GM19468 (cell line): ENCODE data around the gene RASGEF1C.

Experiments used
- ATAC-seq: cut with Tn5 transposase; IDR thresholded peaks from one replicate; pipeline ENCODE4 v1.9.1; 2021; ENCODE audit warnings: mild to moderate bottlenecking, moderate library complexity, moderate number of reproducible peaks; ENCODE audit not compliant: unreplicated experiment; ENCODE audit errors: extremely low read depth

The RASGEF1C gene

DNA sequence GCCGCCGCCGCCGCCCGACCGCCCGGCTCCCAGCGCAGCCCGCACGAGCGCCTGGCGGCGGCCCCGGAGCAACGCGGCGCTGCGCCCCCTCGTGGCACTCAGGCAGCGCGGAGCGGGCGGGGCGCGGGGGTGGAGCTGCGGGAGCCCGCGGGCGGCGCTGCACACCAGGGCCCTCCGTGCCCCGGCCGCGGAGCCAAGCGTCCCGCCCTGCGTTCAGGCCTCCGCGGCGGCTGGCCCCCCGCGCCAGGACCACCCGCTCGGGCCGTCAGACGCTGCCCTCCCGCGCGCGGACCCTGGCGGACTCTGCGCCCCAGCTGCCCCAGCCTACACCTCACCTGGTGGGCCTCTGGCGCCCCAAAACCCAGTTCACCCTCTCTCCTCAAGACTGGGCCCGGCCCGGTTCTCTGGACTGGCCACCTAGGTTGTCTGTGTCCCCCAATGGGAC lies at the start of gene RASGEF1C:
Gene RASGEF1C, minus strand, starts transcription at position 75 of the 445 bp plus-strand sequence. CDS start 71,159 bp downstream, outside the sequence.
- peak; percentile 63 for ATAC-seq

DNA sequence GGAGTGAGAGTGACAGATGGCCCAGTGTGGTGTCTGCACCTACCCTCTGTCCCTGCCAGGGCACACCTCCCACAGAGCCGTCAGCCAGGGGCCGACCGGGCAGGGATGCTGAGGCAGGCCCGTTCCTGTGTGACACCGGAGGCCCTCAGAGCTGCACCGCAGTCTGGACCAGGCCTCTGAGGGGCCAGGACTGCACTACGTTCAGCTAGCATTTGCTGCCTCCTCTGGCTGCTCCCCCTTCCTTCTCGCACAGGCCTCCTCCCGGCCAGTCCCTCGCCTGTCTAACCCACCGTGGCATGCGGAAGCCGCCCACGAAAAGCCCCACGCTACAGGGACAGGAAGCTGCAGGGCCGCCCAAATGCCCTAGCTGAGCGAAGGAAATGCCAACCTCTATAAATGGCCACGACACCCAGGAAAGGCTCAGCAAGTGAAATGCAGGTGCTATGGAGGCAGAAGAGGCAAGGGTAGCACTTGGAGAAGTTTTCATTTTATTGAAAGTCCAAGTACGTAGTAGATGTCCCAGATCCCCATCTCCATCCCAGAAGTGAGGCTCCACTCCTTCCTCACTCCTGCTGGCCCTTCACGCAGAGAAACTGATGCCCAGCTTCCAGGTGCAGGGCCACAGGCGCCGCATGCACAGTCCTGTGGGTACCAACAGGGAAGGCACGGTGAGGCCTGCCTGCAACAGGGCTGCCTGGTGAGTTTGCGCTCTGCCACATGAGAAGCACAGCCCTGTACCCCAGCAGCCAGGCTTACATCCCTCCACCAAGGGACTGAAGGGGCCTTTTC lies 44.2 kb upstream of the RASGEF1C start:
- ATAC-seq, result no peak

DNA sequence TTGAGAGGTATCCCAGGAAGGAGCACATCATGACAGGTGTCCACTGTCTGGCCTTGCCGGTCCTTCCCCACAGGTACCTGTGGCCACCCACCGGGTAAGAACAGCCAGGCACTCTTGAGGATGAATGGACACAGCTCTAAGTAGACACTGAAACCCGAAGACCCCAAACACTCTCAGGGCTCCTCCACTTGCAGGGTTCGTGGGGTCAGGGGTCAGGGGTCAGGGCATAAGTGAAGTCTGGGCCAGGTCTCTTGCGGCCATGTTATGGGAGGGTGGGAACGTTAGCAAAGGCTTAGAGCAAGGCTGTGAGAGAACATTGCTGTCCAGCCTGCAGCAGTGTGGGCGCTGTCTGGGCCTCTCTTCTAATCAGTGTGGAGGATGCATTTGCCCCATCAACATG lies 42.9 kb upstream of the RASGEF1C start:
- ATAC-seq, result no peak

DNA sequence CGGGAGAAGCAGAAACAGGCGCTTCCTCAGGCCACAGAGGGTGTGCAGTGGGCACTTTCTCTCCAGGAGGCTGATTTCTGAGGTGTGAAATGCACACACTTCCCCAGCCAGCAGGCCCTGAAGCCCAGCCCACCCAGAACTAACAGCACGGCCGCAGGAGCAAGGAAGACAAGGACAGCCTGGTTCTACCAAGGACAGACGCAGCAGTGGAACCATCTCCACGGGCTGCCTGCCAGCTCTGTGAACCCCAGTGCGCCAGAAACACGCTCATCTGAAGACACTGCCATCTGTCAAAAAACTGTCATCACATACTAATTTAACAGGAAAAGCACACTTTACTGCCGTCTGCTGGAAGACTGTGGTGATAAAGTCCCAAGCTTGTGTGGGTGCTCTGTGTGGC lies 42.1 kb upstream of the RASGEF1C start:
- no peak for ATAC-seq

DNA sequence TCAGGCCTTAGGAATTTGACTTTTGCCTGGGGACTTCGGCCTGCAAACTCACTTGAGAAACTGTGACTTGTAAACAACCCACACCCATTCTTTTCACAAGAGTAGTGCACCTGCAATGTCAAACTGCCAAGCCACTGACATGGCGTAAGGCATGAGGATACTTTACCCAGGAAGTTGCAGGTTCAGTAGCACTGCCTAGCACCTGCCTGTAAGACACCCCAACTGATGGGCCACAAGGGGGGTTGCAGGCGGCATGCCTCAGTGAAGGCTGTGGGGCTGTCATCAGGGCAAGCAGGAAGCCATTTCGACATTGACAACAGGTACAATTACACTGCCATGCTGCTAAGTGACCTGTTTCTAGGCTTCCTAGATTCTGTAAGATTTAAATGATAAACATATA lies 41.3 kb upstream of the RASGEF1C start:
- no peak for ATAC-seq

DNA sequence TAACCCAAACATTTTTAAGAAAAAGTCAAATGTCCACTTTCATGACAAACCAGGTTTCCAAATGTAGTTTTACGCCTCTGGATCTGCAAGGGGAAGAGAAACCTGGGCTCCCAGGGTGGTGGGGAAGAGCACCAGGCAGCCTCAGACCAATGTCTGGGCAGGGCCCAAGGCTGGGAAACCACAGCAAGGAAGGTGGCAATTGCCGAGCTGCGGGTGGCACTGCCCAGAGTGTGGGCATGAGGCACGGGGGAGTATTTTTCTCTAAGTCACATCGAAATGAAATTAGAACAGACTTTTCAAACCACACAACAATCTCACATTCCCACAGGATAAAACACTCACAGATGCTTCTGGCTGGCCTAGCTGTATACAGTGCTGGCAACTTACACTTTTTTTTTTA lies 32.6 kb upstream of the RASGEF1C start:
- ATAC-seq, result no peak

DNA sequence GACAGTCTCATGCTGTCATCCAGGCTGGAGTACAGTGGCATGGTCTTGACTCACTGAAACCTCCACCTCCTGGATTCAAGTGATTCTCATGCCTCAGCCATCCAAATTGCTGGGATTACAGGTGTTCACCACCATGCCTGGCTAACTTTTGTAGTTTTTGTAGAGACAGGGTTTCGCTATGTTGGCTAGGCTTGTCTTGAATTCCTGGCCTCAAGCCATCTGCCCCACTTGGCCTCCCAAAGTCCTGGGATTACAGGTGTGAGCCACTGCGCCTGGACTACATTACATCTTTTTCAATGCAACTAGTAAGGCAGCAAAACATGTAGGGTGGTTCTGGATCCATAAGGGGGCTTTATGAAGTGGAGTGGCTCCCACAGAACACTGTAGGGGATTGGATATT lies 29.6 kb upstream of the RASGEF1C start:
- ATAC-seq, result no peak

DNA sequence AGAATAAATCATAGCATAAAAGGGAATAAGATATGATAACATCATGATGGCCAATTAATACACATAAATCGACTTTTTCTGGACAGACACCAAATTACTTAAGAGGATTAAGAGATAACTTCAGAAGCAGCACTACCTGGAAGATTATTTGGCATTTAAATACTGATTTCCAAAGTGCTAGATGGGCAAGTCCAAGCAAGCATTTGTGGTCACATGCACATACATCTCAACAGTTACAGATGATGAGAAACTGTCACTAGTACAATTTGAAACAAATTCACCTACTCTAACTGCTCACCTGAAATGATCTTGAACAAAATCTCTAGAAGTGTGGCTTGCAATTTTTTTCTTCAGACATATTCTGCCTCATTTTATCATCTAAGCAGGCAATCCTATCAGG lies 26.8 kb upstream of the RASGEF1C start:
- no peak for ATAC-seq

DNA sequence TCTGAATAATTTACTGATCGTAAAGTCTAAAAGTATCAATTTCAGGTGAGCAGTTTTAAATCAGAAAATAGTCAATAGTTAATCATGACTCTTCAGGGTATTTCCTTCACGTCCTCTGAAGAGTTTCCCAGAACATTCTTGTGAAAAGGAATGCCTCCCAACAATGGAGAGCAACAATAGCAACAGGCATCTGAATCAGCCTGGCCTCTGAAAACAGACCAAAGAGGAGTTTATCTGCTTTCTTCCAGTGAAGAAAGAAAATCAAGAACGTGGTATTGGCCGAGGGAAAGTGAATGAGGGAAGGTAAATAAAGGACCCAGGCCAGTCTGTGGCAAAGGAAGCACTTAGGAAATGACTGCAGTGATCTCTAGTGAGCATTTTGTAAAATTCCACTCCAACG lies 26.1 kb upstream of the RASGEF1C start:
- no peak for ATAC-seq

DNA sequence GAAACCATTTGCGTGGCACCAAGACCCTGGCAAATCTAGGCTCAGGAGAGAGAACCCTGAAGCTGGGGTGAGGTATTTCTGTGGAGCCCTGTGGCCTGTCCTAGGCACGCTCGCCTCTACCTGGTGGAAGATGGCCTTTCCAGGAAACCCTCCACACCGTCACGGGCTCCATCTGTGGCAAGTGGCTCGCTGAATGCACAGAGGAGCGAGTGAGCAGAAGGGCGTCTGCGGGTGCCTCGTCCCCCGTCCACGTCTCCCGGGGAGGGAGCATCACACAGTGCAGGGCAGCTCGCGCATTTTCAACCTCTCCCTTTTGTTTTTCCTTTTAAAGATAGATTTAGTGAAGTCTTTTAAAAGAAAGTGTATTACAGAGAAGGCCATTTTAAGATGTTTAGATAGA lies 25.3 kb upstream of the RASGEF1C start:
- no peak for ATAC-seq

DNA sequence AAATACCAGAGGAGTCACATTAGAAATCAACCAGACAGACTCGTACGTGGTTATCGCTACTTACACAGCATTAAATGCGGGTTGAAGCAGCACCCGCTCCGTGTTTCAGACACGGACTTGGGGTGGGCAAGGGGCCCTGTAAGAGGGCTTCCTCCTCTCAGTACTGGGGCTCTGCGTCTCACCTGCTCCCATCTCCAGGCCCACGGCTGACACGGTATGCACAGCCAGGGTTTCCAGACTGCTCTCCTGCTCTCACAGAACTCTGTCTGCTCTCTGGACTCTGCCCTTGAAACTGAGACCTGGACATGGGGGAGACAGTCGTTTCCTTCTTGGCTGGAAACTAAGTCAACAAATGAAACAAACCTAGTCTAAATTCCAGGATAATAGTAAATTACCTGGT lies 24.7 kb upstream of the RASGEF1C start:
- ATAC-seq, result no peak

DNA sequence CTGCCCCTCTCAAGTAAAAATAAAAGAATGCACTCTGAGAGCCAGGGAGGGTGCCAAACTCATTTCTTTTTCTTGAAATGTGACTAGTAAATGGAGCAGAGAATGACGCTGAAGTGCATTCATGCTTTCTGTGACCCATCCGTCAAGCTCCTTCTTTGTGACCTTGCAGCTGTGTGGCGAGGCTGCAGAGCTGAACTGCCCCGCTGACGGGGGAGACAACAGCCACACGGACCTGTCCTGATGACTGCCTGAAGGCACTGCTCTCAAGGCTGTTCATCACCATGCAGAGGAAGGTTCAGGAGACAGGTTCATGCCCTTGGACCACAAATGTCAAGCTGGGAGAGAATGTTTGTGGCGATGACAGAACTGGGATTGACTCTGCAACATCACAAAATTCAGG lies 21.0 kb upstream of the RASGEF1C start:
- ATAC-seq, result no peak

DNA sequence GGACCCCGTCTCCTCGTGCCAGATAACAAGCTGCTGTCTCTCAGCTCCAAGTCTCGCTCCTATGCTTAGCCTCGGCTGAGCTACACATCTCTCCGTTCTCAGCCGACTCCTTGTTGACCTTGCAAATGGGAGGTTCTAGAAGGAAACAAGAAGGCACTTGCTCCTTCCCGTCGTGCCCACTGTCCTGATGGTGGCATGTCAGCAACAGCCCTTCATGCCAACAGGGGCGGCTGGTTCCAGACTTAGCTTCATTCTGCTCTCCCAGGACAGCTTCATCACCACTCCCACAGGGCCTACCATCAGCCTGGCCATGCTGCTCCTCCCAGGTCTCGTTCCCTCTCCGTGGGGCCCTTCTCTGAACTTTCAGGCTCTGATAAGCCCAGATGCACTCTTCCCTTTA lies 13.0 kb upstream of the RASGEF1C start:
- no peak for ATAC-seq

DNA sequence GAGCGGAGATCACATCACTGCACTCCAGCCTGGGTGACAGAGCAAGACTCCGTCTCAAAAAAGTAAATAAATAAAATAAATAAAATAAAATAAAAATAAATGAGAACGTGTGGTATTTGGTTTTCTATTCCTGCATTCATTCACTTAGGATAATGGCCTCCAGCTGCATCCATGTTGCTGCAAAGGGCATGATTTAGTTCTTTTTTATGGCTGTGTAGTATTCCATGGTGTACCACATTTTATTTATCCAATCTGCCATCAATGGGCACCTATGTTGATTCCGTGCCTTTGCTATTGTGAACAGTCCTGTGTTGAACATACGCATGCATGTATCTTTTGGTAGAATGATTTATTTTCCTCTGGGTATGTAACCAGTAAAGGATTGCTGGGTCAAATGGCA lies 8.8 kb upstream of the RASGEF1C start:
- no peak for ATAC-seq

DNA sequence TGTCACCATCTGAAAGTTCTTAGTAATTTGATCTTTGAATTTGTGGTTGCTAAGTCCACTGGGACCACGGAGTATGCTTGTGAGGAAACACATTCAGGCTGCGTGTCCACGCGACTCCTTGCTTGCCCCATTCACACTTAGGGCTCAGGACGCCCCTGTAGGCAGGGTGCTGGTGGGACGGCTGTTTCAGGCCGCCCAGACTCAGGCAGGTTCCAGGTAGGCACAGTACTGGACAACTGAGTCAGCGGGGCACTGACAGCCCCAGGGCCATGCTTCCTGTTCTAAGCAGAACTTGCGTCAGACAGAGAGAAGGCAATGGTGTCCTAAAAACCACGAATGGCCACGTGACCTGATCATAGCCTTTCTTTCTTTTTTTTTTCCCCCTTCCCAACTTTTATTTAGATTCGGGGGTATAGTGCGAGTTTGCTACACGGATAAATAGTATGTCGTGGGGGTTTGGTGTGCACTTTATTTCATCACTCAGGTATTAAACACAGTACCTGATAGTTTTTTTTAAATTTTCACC lies 7.7 kb upstream of the RASGEF1C start:
- ATAC-seq, result no peak

DNA sequence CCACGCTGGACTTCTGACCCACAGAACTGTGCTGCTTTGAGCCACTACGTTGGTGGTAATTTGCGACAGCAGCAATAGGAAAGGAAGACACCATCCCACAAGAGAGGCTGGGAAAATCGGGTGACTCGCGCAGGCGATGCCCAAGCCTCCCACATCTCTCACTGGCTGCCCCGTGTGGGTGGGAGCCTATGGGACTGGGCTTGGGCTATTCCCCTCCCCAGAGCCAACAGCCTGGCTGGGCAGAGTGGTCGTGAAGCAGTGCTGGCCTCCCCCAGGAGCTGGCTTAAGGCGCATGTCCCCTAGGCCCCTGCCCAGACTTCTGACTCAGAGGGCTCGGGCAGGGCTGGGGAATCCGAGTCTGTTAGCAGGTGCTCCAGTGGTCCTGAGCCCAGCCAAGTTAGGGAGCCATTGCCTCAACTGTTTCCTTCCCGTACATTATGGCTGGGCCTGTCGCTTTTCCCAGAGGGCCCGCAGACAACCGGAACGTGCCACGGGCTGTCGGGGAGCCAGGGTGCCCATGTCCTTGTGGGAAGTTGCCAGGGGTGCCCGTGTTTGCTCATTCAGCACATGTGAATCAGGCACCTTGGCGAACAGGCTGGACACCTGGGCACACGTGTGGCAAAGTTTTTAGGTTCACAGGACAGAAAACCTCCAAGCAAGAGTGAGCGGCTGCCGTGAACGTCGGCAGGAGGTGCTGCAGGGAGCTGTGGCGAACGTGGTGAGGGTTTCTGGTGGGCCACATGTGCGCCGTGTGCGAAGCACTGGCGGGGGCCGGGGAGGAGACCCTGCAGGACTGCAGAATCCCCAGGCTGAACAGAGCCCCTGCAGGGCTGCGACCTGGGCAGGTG lies 7.0 kb upstream of the RASGEF1C start:
- ATAC-seq, result no peak

DNA sequence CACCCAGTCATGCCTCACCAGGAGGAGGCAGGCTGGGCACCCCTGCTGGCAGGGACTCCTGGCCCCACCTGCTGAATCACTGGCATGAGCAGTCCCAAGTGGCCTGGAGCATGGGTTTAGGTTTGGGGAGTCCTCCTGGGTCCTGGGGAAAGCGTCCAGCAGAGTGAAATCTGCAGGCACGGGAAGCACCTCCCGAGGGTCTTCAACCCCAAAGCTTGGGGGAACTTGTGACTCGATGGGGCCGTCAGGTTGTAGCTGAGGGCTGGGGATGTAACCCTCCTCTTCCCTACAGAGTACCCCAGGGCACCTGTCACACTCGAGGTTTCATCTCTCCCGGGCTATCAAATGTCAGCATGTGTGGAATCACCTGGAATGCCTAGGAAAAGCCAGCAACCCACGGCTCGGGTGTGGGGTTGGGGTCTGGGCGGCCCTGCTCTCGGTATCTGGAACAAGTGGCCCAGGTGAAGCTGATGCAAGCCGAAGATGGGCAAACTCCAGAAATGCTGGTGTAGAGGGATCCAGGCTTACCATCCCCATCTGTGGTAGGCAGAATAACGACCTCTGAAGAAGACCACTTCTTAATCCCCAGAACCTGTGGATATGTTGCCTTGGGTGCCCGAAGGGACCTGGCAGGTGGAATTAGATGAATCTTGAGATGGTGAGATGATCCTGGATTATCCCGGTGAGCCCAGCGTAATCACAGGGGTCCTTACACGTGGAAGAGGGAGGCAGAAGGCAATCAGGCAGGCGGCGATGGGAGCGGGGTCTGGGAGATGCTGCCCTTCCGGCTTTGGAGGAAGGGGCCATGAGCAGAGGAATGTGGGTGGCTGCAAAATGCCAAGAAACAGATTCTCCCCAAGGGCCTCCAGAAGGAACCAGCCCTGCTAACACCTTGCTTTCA lies 6.1 kb upstream of the RASGEF1C start:
- no peak for ATAC-seq

DNA sequence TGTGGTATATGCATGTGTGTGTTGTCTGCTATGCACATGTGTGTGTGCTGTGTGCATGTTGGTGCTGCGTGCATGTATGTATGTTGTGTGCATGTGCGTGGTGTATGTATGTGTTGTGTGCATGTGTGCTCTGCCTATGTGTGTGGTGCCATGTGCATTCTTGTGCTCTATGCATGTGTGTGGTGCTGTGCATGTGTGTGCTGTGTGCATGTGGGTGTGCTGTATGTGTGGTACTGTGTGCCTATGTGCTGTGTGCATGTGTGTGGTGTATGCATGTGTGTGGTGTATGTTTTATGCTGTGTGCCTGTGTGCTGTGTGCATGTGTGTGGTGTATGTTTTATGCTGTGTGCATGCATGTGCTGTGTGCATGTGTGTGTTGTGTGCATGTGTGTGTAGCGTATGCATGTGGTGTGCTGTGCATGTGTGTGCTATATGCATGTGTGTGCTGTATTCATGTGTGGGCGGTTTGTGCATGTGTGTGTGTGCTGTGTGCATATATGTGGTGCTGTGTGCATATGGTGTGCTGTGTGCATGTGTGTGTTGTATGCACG lies 4.7 kb upstream of the RASGEF1C start:
- no peak for ATAC-seq

DNA sequence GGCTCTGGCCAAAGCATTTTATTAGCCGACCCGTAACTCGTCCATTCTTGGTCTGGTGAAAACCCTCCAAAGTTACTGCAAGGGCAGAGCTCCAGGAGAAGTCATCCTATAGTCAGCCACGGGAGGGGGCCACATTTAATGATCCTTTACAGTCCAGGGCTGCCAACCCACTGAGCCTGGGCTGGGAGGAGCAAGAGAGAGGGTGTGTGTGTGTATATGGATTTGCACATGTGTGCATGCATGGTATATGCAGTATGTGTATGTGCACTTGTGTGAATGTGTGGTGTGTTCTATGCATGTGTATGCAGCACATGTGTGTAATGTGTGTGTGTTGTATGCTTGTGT lies 4.2 kb upstream of the RASGEF1C start:
- ATAC-seq, result no peak
